ENCODE measurements around the gene TSPAN7. TPM values are rescaled to one million over a fixed set of nuclear protein-coding genes. Genes with fewer than 3 reads are reported as not detected.

The TSPAN7 gene
- total RNA-seq, 1 donor from 2014 or later = 54.6 TPM

- no peaks in the 10 kb centered on the region for H3K36me3 ChIP-seq
- H3K27ac ChIP-seq = no peak overlapping the region
- H3K4me1 ChIP-seq = no peaks in the 10 kb centered on the region
- DNase-seq = no peak
- no peaks in the 10 kb centered on the region for H3K27me3 ChIP-seq (ENCODE audit: low read depth)
- no peaks in the 10 kb centered on the region for H3K9me3 ChIP-seq
- no peak overlapping the region for H3K4me3 ChIP-seq
- intact Hi-C loops (cut with DNase I) = no loop called here
- TF ChIP-seq, protein P1, sequence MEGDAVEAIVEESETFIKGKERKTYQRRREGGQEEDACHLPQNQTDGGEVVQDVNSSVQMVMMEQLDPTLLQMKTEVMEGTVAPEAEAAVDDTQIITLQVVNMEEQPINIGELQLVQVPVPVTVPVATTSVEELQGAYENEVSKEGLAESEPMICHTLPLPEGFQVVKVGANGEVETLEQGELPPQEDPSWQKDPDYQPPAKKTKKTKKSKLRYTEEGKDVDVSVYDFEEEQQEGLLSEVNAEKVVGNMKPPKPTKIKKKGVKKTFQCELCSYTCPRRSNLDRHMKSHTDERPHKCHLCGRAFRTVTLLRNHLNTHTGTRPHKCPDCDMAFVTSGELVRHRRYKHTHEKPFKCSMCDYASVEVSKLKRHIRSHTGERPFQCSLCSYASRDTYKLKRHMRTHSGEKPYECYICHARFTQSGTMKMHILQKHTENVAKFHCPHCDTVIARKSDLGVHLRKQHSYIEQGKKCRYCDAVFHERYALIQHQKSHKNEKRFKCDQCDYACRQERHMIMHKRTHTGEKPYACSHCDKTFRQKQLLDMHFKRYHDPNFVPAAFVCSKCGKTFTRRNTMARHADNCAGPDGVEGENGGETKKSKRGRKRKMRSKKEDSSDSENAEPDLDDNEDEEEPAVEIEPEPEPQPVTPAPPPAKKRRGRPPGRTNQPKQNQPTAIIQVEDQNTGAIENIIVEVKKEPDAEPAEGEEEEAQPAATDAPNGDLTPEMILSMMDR (IDR thresholded peaks at IDR 0.05) = no peak
- no peak for ATAC-seq
Measured at GRCh38 chrX:38727668-38728067, 166.3 kb downstream of the TSPAN7 start.

GRCh38 chrX:38732866-38733265 is 171.5 kb downstream of the TSPAN7 start:
- no peaks in the 10 kb centered on the region for H3K36me3 ChIP-seq
- ATAC-seq = no peak
- intact Hi-C loops (cut with DNase I) = no loop called here

More at GRCh38 chrX:38732866-38733265, 171.5 kb downstream of the TSPAN7 start:
- H3K27me3 ChIP-seq (ENCODE audit: low read depth) = no peaks in the 10 kb centered on the region
- no peak for DNase-seq
- no peaks in the 10 kb centered on the region for H3K4me1 ChIP-seq
- no peaks in the 10 kb centered on the region for H3K9me3 ChIP-seq
- H3K27ac ChIP-seq = no peak overlapping the region
- TF ChIP-seq, protein P1 (IDR thresholded peaks at IDR 0.05) = no peak
- H3K4me3 ChIP-seq = no peak overlapping the region

Other genes starting within 250 kb of the TSPAN7 start
- gene RPGR, start 234.0 kb upstream of the TSPAN7 start, total RNA-seq = 15.2 TPM
- 0.71 TPM for gene OTC, start 208.9 kb upstream of the TSPAN7 start, total RNA-seq
- 95.5 TPM for gene MID1IP1, start 239.9 kb downstream of the TSPAN7 start, total RNA-seq

Measured in lower lobe of right lung (tissue), 2 donors.